Testis (tissue), 3 donors: ENCODE results near the gene TBC1D22A. TPM values are rescaled to one million over a fixed set of nuclear protein-coding genes. Genes with fewer than 3 reads are reported as not detected.

ENCODE experiments used
- DNase-seq: peaks from one replicate; pipeline ENCODE4 v3.0.0-alpha.2; 2019
- H3K27ac ChIP-seq, 2 donors: fragments of 200-600 bp; sonication (generic); one replicate each; pipeline ENCODE4 v1.5.1; 2019
- H3K27me3 ChIP-seq: fragments of 200-600 bp; sonication (generic); one replicate; pipeline ENCODE4 v1.5.1; 2019
- H3K36me3 ChIP-seq: fragments of 200-600 bp; sonication (generic); one replicate; pipeline ENCODE4 v1.5.1; 2017; ENCODE audit warnings: low read depth; ENCODE audit errors: missing control alignments
- H3K4me1 ChIP-seq: fragments of 200-600 bp; sonication (generic); one replicate; pipeline ENCODE4 v1.5.1; 2019
- H3K4me3 ChIP-seq, 2 donors: fragments of 200-600 bp; sonication (generic); one replicate each; pipeline ENCODE4 v1.5.1; 2017 to 2019
- H3K9me3 ChIP-seq: fragments of 200-600 bp; sonication (generic); one replicate; pipeline ENCODE4 v1.5.1; 2017
- POLR2A ChIP-seq: fragments of 450-650 bp; IDR thresholded peaks from one replicate; pipeline ENCODE4 v1.6.1; 2017; ENCODE audit warnings: antibody characterized with exemption, mild to moderate bottlenecking, moderate library complexity
- WGBS, 2 donors: methylation state at CpG; one replicate each; pipeline ENCODE4 v1.1.5; 2018; 5-methylcytosine and 5-hydroxymethylcytosine counted together
- intact Hi-C: fragments of 100-400 bp; cut with DNase I; formaldehyde crosslinking; loops from one replicate; pipeline ENCODE4 v1.15.1; 2023; ENCODE audit warnings: low total_unique reads
- polyA plus RNA-seq: library from polyadenylated mRNA; stranded (reverse); fragments of 350-450 nt; fragmentation: Illumina TruSeq; extraction: RNeasy Lipid Tissue Mini Kit (QIAGEN cat#74804); gene quantifications from one replicate; pipeline ENCODE4 v1.2.3, GENCODE V29; 2014; ENCODE audit warnings: low read depth, low replicate concordance; ENCODE audit not compliant: insufficient read depth
- total RNA-seq, 2 donors: library from RNA; depleted of rRNA; stranded (reverse); fragments of >200 nt; gene quantifications; one replicate each; pipeline ENCODE4 v1.2.3, GENCODE V29; 2016
- TF ChIP-seq, protein P1 (sequence below), 3 experiments: fragments of 450-650 bp in 2 of 3; fragments of 200-600 bp in 1 of 3; sonication (generic) in 1 of 3; IDR thresholded peaks; one replicate each; pipeline ENCODE4 v1.5.1; 2016 to 2019; ENCODE audit warnings: antibody characterized with exemption in 3 of 3, mild to moderate bottlenecking in 2 of 3, moderate library complexity in 1 of 3

Gene TBC1D22A
- total and polyA plus RNA-seq, 3 donors from 2014 or later = 16.6 to 32.8 (median 28.5) TPM

DNA sequence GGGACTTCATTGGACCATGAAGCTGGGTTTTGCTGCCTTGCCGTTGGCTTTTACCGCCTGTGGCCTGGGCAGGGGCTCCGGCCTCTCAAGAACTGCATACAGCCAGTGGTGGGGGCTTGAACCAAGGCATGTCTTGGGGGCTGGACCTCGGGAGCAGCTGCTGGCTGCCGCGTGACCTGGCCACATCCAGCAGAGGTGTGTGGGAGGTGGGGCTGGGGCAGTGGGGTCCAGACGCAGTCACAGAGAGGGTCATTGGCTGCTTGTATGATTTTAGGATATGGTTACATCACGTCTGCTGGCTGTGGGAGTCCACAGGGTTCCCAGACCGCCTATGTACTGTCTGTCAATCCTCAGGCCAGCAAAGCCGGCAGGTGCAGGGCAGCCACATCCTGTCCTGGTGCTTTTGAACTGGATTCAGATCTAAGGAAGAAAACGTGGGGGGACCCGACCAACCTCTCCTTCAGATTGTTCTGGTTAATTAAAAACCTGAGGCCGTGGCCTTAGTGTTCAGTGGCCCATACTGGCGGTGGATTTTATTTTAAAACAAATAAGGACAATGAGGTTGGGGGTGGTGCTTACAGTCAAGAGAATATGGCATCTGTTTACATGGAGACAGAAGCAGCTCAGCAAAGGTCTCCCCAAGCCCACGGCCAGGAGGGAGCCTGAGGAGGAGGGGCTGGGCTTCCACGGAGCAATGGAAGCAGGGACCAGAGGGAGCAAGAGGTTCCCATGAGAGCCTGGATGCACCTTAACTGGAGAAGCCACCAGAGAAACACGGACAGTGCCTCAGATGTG lies 426.0 kb downstream of the TBC1D22A start:
- TF ChIP-seq POLR2A = no peak
- TF ChIP-seq, protein P1, sequence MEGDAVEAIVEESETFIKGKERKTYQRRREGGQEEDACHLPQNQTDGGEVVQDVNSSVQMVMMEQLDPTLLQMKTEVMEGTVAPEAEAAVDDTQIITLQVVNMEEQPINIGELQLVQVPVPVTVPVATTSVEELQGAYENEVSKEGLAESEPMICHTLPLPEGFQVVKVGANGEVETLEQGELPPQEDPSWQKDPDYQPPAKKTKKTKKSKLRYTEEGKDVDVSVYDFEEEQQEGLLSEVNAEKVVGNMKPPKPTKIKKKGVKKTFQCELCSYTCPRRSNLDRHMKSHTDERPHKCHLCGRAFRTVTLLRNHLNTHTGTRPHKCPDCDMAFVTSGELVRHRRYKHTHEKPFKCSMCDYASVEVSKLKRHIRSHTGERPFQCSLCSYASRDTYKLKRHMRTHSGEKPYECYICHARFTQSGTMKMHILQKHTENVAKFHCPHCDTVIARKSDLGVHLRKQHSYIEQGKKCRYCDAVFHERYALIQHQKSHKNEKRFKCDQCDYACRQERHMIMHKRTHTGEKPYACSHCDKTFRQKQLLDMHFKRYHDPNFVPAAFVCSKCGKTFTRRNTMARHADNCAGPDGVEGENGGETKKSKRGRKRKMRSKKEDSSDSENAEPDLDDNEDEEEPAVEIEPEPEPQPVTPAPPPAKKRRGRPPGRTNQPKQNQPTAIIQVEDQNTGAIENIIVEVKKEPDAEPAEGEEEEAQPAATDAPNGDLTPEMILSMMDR (IDR thresholded peaks at IDR 0.05) = no peak
- no peak overlapping the region for H3K27ac ChIP-seq
- no peak overlapping the region for H3K4me3 ChIP-seq
- H3K36me3 ChIP-seq = no peaks in the 10 kb centered on the region
- WGBS, 2 donors = 81 to 83% methylated on average over 14 to 17 of the region's 17 CpGs
- H3K27me3 ChIP-seq = no peaks in the 10 kb centered on the region
- no peak for DNase-seq
- intact Hi-C loops = no loop called here
- no peaks in the 10 kb centered on the region for H3K9me3 ChIP-seq
- no peaks in the 10 kb centered on the region for H3K4me1 ChIP-seq

DNA sequence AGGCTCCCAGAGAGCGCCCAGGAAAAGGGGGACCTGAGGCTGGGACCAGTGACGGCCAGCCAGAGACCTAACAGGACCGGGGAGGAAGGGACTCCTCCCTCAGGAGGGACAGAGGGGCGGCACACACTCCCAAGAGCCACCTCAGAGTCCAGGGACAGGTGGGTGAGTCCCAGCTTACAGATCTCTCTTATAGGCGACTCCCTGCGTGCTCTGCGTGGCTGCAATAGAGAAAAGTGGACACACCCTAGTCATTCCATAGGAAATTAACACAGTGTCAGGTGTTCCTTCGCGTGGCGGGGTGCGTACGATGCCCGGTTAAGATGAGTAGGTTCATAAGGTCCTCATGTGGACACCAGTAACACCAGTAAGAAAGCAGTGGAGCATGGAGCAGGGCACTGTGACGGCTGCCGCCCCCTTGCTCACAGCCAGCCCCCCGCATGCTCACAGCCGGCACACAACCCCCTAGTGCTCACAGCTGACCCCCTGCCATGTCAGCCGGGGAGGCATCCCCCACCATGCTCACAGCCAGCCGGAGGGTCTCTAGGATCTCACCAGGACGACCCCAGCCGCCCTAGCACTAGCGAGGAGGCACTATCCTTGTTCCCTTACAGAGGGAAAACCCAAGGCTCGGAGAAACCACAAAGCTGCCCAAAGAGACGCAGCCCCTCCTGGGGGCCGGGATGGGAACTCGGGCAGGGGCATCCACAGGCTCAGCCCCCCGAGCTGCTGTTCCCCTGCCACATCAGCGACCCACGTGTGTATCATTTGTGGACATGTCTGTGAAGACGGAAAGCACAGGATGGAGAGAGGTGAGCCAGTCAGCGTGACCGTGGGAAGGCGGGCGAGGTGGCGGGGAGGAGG lies 426.8 kb downstream of the TBC1D22A start:
- intact Hi-C loops = no loop called here
- no peaks in the 10 kb centered on the region for H3K4me1 ChIP-seq
- H3K36me3 ChIP-seq = no peaks in the 10 kb centered on the region
- TF ChIP-seq, protein P1 (IDR thresholded peaks at IDR 0.05) = no peak
- no peak for TF ChIP-seq POLR2A
- H3K27ac ChIP-seq = no peak overlapping the region
- peak; percentile 10 for DNase-seq
- no peaks in the 10 kb centered on the region for H3K9me3 ChIP-seq
- H3K27me3 ChIP-seq = no peaks in the 10 kb centered on the region
- H3K4me3 ChIP-seq = no peak overlapping the region
- WGBS, 2 donors = 94% methylated on average over 23 to 35 of the region's 35 CpGs

DNA sequence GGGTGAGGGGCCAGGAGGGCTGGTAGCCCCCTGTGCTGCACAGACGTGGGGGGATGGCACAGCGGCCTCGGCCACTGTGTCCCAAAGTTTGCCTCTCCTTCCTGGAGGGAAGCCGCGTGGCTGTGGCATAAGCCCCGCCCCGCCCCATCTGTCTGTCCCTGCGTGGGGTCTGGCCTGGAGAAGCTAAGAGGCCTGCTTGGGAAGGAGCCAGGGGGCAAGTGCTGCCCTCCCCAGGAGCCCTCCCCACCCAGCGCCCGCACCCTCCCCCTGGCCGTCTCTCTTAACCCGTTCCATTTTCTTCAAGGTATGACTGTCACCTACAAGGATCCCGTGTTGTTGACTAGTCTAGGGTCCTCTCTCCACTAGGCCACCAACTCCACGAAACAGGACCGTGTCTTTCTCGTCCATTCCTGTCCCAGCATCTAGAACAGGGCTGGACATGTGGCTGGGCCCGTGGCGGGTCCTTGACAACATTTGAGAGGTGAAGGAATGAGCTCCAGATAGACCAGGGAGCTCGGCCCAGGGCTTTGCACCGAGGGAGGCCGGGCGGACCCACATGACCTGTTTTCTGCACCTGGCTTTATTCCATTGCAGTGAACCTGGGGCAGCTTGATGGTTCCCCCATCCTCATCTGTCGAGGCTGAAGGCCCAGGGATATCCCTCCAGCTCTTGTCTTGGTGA lies 428.0 kb downstream of the TBC1D22A start:
- intact Hi-C loops = no loop called here
- WGBS, 2 donors = 87 to 93% methylated on average over 20 to 23 of the region's 23 CpGs

DNA sequence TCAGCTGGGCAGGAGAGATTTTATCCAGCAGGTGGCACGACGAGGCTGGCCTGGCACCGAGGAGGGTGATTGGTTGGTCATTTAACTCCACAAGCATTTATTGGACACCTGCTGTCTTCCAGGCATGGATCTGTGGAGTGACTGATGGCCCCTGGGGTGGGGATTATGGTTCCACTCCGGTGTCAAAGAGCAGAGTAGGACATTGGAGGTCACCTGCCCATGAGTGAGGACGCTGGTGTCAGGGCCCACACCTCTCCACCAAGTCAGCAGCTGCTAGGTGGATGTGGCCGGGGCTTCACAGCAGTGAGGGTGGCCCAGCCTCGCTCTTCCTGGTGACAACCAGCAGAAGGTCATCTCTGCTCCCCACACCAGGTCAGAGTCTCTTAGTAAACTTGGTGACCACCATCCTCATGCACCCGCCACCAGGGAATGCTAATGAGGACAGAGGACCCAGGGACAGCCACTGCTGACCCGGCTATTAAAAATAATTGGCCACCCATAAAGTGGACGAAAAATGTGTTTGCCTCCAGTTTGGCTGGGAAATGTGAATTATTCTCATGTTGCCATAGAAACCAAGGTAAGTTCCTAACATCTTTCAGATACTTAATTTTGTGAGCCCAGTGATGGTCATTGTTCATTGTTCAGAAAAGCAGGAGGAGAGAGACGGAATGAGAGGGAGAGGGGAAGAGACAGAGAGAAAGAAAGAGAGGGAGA lies 428.7 kb downstream of the TBC1D22A start:
- H3K4me3 ChIP-seq = no peak overlapping the region
- H3K9me3 ChIP-seq = no peaks in the 10 kb centered on the region
- H3K4me1 ChIP-seq = peaks cover 4% of the 10 kb centered on the region
- H3K36me3 ChIP-seq = no peaks in the 10 kb centered on the region
- no peak overlapping the region for H3K27ac ChIP-seq
- TF ChIP-seq POLR2A = no peak
- TF ChIP-seq, protein P1 (IDR thresholded peaks at IDR 0.05) = no peak
- intact Hi-C loops = no loop called here
- DNase-seq = peak; percentile 6
- WGBS, 2 donors = 90% methylated on average over 8 to 11 of the region's 11 CpGs
- H3K27me3 ChIP-seq = no peaks in the 10 kb centered on the region

More for the DNA sequence above, 428.0 kb downstream of the TBC1D22A start:
- H3K36me3 ChIP-seq = no peaks in the 10 kb centered on the region
- H3K4me1 ChIP-seq = no peaks in the 10 kb centered on the region
- no peaks in the 10 kb centered on the region for H3K9me3 ChIP-seq
- DNase-seq = peak; percentile 4
- H3K27ac ChIP-seq = no peak overlapping the region
- TF ChIP-seq POLR2A = no peak
- TF ChIP-seq, protein P1 (IDR thresholded peaks at IDR 0.05) = no peak
- no peaks in the 10 kb centered on the region for H3K27me3 ChIP-seq
- H3K4me3 ChIP-seq = no peak overlapping the region
